GM12872 (cell line): ENCODE results near the gene ACP6.

Source experiments
- TF ChIP-seq, protein P1 (sequence below): IDR thresholded peaks from 3 replicates; pipeline ENCODE4 v1.5.1; 2011; ENCODE audit warnings: low read depth, mild to moderate bottlenecking, low read length, moderate library complexity; ENCODE audit not compliant: insufficient read depth

Gene ACP6

DNA sequence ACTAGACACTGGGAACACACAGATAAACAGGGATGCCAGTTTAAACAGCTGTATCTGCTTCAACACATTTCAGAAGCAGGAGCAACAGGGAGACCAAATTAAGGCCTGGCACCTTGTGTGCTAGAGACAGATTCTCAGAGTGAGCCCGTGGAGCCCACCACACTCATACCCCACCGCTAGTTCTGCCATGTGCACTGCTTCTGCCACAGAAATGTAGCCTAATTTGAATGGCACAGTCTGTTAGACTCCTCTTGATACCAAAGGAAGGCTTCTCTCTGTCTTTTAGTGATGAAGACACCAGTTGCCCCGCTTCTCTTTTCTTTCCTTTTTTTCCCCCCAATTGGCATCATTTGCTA is 29.3 kb upstream of the ACP6 start:
- TF ChIP-seq, protein P1, sequence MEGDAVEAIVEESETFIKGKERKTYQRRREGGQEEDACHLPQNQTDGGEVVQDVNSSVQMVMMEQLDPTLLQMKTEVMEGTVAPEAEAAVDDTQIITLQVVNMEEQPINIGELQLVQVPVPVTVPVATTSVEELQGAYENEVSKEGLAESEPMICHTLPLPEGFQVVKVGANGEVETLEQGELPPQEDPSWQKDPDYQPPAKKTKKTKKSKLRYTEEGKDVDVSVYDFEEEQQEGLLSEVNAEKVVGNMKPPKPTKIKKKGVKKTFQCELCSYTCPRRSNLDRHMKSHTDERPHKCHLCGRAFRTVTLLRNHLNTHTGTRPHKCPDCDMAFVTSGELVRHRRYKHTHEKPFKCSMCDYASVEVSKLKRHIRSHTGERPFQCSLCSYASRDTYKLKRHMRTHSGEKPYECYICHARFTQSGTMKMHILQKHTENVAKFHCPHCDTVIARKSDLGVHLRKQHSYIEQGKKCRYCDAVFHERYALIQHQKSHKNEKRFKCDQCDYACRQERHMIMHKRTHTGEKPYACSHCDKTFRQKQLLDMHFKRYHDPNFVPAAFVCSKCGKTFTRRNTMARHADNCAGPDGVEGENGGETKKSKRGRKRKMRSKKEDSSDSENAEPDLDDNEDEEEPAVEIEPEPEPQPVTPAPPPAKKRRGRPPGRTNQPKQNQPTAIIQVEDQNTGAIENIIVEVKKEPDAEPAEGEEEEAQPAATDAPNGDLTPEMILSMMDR, result no peak

DNA sequence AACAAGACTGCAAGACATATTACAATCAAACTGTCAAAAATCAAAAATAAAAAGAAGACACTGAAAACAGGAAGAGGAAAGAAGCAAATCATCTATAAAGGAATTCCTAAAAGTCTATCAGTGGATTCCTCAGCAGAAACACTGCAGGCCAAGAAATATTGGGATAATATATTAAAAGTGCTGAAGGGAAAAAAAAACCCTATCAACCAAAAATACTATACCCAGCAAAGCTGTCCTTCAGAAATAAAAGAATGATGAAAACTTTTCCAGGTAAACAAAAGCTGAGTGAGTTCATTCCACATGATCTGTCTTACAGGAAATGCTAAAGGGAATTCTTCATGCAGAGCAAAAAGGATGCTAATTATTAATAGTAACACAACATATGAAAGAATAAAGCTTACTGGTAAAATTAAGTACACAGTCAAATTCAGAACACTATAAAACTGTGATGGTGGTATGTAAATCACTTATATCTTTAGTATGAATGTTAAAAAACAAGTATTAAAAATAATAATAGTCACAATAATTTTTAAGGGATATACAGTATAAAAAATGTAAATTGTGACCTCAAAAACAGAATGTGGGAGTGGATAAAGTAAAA is 12.9 kb upstream of the ACP6 start:
- TF ChIP-seq, protein P1, result no peak

DNA sequence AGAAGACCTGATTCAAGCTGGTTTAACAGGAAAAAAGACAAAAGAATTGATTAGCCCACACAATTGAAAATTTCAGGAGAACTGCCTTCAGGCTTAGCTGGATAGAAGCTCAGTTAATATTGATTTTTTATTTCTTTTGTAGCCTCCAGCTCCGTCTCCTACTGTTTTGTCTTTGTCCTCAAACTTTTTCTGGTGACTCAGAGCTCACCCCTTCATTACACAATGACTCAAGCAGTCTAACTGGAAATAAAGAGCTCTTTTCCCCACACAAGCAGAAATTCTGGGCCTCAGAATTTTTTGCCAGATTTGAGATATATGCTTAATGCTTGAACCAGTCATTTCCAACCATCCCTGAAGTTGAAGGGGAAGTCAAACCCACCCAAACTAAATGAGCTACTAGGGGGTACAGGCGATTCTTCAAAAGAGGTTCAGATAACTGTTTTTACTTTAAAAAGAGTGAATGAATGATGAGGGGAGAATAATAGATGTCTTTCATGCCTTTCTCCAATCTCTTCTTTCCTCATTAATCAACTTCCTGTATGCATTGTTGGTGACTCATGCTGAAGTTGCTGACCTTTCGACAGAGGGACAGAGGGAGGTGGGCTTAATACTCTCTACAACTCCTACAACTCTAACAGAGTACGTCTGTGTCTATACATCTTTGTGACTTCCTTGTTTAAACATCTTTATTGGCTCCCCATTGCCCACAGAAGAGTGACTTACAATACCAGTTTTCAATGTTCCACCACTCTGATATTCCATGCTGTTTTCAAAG is 6.2 kb upstream of the ACP6 start:
- TF ChIP-seq, protein P1, result no peak

DNA sequence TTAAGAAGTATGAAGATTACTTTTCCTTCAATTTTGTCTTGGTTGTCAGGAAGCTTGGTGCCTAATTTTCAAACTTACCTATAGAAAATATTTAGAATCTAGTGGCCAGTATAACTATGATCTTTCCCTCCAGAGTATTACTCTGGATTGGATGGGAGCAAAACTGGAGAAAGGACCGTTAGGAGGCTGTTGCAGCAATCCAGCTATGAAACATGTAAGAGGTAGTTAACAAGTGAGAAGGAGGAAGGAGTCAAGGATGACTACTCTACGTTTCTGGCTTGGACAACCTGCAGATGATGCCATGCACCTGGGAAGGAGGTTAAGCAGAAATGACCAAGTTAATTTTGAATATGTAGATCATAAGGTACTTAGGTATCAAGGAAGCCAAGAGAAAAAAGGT is 3.5 kb upstream of the ACP6 start:
- TF ChIP-seq, protein P1, result no peak

GRCh38 chr1:147673406-147673805 is 3.1 kb upstream of the ACP6 start:
- TF ChIP-seq, protein P1, result no peak

- TF ChIP-seq, protein P1, result 0 out of 3 replicates have a peak, but pooled peaks have one; percentile 14
Observed at GRCh38 chr1:147669469-147670318, 630 bp downstream of the ACP6 start.

GRCh38 chr1:147665521-147665920 is 4.8 kb downstream of the ACP6 start:
- TF ChIP-seq, protein P1, result peak; percentile 29; the same call in 1 of the 3 replicates
